HG03135 (cell line): ENCODE data around the gene TMEM271.

Experiments
- ATAC-seq: cut with Tn5 transposase; IDR thresholded peaks from one replicate; pipeline ENCODE4 v1.9.1; 2021; ENCODE audit warnings: mild to moderate bottlenecking, moderate library complexity; ENCODE audit not compliant: unreplicated experiment

Gene TMEM271

DNA sequence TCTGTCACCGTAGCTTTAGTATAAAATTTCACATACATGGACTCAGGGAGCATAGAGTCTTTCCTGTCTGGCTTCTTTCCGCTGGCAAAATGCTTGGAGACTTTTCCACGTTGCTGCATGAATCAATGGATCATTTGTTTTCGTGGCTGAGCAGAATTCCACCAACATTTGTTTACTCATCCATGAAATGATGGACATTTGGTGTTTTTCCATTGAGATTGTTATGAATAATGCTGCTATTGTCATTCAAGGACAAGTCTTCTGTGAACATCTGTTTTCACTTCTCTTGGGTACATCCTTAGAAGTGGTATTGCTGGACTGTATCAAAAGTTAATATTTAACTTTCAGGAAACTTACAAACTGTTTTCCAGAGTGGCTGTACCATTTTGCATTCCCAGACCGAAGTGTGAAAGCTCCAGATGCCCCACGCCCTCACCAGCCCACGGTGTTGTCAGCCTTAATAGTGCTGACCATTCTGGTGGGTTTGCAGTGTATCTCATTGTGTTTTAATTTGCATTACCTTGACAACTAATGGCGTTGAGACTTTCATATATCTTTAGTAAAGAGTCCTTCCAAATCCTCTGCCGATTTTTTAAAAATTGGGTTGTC is 5.8 kb upstream of the TMEM271 start:
- no peak for ATAC-seq

DNA sequence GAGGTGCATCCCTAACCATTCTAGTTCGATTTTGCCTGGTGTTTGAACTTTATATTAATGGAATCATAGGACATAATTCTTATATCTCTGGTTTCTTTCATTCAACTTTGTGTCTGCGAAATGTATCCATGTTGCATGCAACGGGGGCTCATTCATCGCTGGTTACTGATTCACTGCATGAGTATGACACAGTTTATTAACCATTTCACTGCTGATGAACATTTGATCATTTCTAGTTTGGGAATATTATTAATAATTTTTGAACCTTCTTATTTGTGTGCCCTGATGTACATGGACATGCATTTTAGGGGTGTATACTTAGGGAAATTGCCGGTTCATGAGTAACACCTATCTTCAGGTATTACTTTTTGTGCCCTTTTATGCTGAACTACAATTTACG is 5.1 kb upstream of the TMEM271 start:
- no peak for ATAC-seq

GRCh38 chr4:579543-580175 is 3.6 kb upstream of the TMEM271 start:
- no peak for ATAC-seq

DNA sequence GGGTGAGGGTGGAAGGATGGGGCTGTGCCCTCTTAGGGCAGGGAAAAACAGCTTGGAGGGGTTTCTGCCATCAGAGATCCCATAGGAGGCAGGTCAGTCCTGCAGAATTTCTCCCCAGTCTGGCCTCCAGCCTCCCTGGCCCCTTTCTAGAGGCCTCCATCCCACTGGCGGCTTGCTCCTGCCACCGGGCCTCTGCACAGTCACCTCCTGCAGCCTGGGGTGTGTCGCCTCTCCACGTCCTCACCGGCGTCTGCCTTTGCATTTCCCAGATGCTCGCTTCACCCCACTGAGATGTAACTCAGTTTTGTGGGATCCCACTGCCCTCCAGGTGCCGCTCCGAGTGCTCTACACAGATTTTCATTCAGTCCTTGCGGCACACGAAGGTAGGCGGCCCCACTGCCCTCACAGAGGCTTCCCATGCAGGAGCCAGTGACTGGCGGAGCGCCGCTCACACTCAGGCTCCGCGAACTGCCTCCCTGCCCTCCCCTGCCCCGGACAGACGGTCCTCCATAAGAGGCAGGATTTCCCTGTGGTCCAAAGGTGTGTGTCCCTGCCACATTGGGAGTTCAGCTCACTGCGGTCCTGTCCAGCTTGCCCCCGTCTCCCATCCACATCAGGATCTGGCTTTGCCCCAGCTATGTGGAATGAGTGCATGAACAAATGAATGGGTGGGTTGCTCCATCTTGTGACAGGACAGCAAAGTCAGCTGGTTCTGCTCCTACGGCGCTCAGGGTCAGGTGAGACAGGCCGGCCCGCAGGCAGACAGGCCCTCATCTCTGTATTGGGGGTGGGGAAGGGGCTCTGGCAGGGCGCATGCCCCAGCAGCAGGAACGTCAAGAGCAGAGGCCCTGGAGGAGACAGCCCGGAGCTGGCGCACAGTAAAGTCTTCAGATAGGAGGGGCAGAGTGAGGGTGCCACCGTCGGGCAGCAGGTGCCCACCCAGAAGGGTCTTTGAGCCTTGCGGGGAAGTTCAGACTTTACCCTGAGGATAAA is 2.7 kb upstream of the TMEM271 start:
- no peak for ATAC-seq

DNA sequence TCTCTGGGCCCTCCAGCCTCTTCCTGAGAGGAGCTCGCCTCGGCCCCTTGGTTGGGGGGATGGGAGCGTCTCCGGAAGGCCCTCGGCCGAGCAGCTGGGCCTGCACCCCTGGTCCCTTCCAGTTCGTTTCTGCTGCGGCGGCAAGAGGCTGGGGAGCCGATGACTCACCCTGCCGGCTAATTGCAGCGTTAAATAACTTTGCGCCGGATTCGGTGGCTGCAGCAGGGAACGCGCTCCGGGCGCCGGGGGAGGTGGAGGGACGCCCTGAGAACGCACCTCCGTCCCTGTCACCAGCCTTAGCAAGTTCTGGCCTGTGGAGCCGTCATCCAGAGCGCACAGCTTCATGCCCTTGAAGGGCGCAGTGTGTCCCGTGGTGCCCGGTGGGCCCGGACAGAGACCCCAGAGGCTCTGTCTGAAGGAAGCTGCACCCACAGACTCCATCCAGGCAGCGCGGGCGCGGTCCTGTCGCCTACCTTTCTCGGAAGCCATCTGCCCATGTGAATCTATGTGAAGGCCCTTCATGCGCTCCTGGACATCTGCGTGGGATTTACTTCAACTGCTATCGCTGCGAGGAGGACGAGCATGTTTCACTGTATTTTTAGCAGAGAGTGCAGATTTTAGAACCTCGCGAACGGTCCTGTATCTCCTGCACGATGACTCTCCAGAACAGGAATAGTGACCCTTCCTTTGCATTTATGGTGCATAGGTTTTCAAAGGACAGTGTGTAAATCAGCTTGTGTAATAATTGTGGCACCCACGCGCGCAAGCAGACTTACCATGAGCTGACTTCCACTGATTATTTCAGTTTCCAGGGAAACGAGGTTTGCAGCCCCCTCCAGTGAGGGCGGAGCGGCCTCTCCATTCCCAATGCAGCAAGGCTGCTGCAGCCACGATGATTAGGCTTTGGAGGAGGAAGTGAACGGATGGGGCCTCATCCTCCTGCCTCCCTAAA is 1.7 kb upstream of the TMEM271 start:
- no peak for ATAC-seq

DNA sequence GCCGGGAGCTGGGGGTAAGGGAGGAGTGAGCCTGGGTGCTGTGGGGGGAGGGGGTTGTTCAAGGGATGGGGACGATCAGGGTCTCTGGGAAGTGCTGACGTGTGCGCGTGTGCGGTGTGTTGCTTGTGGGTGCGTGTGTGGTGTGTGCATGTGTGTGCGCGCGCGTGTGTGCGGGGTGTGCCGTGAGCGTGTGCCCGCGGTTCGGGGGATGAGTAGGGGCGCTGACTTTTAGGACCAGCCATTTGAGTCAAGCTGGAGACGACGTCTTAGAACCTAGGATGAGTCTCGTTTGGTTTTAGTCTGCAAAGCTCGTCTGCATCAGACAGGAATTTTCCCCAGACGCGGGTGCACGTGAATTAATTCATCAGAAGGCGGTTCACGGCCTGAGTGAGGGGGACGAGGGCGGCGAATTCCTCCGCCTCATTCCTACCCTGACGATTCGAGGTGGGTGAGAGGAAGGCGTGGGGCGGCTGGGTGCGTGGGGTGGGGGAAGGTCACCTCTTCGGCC is 950 bp upstream of the TMEM271 start:
- no peak for ATAC-seq

DNA sequence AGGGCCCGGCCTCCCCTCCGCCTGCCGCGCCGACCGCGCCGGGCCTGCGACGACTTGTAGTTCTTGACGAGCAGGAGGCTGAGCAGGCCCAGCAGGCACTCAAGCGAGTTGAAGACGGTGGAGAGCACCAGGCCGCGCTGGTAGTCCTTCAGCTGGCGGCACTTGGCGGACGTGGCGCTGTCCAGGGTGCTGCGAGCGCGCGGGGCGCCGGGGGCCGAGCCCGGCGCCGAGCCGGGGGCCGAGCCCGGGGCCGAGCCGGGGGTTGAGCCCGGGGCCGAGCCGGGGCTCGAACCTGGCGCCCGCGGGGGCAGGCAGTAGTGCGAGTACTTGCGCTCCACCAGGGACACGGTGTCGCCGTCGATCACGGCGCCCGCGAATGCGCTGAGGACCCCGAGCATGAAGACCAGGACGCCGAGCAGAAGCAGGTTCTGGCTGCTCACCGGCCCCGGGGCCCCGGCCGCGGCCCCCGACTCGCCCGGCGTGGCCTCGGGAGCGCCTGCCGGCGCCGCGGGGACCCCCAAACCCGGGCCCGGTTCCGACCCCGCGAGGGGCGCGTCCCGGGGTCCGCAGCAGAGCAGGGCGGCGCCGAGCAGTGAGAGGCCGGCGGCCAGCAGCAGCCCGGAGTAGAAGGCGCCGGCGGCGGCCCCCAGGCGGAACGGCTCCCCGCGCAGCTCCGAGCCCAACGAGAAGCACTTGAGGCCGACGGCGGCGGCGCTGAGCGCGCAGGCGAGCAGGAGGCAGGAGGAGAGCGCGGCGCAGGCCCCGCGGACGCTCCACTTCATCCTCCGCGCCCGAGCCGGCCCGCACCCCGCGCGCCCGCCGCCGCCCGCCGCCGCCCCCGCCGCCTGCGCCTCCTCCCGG is 584 bp downstream of the TMEM271 start:
- no peak for ATAC-seq

- no peak for ATAC-seq
Measured at GRCh38 chr4:574346-575161, 1.5 kb downstream of the TMEM271 start.

- no peak for ATAC-seq
Measured at GRCh38 chr4:573122-573892, 2.8 kb downstream of the TMEM271 start.

- ATAC-seq, result no peak
Measured at GRCh38 chr4:572594-572993, 3.5 kb downstream of the TMEM271 start.

DNA sequence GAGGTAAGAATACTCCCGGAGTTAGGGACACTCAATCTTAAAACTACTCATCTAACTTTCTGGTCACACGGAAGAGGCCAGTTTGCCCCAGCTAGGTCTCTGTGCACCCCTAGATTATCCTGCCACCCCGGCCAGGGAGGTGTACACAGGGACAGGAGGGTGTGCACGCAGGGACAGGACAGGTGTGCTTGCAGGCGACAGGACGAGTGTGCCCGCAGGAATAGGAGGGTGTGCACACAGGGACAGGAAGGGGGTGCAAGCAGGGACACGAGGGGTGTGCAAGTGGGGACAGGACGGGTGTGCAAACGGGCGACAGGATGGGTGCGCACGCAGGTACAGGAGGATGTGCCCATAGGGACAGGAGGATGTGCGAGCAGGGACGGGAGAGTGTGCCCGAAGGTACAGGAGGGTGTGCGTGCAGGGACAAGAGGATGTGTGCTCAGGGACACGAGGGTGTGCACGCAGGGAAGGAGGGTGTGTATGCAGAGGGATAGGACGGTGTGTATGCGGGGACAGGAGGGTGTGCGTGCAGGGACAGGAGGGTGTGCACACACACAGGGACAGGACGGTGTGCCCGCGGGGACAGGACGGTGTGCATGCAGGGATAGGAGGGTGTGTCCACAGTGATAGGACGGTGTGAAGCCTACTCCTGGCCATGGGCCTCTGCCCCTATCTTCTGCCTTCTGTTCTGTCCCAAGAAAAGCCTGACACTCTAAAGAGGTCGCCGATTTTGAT is 4.1 kb downstream of the TMEM271 start:
- ATAC-seq, result no peak

GRCh38 chr4:570754-571153 is 5.3 kb downstream of the TMEM271 start:
- ATAC-seq, result no peak

DNA sequence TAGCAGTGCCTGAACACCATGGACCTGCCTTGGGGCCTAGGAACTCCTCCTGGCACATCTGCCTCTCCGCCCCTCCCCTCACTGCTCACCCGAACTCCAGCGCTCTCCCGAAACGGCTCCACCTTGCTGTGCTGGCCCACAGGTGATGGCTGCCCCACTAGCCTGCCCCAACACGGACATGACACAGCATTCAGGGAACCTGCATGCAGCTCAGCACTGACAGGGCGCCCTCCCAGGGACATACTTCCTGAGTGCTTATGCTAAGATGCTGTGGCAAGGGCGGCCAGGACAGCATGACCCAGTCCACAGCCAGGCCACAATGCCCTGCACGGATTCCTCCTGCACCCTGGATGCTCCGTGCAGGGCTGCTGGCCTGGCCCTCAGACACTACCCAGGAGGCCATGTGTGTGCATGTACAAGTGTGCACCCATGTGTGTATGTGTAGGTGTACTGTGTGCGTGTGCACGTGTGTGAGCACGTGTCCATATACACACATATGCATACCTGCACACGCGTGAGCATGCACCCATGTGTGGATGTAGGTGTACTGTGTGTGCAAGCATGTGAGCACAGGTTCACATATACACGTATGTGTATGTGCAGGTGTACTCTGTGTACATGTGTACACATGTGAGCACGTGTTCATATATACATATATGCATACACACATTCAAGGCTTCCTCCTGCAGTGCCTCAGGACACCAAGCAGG is 6.0 kb downstream of the TMEM271 start:
- ATAC-seq, result no peak

DNA sequence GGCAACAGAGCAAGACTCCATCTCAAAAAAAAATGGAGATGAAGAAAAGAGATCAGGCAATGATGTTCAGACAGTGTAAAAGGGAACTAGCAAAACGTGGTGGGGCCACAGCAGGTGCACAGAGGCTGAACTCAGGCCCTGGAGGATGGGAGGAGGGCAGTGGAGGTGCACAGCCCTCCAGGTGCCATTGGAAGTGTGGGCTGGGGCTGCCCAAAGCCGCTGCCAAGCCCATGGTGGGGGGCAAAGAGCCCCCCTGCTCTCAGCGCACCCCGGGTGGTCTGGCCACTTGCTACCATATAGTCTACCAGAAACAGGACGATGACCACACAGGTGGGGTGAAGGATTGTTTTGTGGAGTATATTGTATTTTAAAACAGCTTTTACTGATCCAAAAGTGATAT is 7.1 kb downstream of the TMEM271 start:
- no peak for ATAC-seq

DNA sequence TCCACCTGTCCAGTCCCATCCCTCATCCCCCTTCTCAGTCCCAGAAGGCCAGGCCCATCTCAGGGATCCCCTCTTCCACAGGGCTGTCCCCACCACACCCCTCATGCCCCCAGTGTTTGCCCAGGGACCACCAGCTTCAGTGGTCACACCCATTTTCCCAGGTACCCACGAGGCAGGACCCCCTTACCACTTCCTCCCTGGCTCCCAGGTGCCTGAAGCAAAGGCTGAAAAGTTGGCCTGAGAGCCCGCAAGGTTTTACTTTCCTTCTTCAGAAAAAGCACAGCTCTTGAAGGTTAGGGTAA is 7.8 kb downstream of the TMEM271 start:
- no peak for ATAC-seq

DNA sequence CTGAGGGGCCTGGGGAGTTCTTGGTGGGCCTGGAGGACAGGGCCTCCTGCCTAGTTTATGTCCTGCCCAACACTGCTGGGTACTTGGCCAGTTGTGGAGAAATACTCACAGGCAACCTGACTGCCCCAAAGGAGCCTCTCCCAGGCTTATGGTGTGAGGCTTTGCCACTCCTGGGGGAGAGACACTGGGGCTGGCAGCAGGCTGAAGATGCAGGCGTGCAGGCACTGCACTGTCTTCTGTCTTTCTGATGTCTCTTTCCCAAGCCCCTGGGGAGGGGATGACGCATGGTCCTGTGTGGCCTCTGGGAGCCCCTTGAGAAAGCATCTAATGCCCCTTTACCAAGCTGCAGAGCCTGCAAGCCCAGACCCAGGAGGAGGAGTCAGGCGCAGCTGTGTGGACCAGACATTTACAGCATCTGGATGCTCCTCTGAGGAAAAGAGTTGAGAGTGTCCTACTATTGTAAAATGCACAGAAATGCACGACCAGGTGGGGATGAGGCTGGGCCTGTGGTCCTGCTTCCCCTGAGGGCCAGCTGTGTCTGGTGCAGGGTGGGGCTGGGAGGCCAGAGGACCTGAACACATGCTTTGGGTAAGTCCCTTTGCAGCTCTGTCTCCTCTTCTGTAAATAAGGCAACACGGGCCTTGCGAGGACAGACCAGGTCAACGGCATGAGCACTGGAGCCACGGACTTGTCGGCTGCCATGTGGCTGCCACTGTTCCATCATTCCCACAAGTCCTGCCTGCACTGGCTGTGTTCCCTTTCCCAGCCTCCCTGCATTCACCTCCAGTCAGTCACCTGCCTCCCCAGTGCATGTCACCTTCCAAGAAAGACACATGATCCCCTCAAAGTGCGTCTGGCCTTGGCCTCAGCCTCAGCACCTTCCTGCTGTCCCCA is 8.4 kb downstream of the TMEM271 start:
- ATAC-seq, result no peak
